HUDEP-2 (cell line): ENCODE results near the gene IGFBP6.
"Not testable (repeated sequence)": the region's sequence is repeated elsewhere in the genome, so short reads cannot be mapped to it uniquely, and the experiment has no call there.

ENCODE experiments used
- DNase-seq, 76 experiments: peaks; one replicate each; lab custom pipeline; 2025; ENCODE audit not compliant: unreplicated experiment in 76 of 76; lab: John Stamatoyannopoulos, UW

Gene IGFBP6

DNA sequence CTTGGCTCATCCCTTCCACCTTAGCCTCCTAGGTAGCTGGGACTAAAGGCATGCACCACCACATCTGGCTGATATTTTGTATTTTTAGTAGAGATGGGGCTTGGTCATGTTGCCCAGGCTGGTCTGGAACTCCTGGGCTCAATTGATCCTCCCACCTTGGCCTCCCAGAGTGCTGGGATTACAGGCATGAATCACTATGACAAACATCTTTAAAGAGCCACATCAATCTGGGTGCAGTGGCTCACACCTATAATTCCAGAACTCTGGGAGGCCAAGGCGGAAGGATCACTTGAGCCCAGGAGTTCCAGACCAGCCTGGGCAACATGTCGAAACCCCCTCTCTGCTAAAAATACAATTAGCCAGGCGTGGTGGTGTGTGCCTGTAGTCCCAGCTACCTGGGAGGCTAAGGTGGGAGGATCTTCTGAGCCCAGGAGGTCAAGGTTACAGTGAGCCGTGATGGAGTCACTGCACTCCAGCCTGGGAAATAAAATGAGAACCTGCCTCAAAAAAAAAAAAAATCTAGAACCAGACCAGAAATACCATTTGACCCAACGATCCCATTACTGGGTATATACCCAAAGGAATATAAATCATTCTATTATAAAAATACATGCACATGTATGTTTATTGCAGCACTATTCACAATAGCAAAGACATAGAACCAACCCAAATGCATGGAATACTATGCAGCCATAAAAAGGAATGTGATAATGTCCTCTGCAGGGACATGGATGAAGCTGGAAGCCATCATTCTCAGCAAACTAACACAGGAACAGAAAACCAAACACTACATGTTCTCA, 2.5 kb upstream of the IGFBP6 start:
- DNase-seq = not testable (repeated sequence)

DNA sequence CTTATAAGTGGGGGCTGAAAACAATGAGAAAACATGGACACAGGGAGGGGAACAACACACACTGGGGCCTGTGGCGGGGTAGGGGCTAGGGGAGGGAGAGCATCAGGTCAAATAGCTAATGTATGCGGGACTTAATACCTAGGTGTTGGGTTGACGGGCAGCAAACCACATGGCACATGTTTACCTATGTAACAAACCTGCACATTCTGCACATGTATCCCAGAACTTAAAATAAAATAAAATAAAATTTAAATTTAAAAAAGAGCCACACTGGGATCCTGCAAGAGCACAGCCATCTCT, 1.9 kb upstream of the IGFBP6 start:
- DNase-seq = not testable (repeated sequence)

- no peak for DNase-seq
Measured at GRCh38 chr12:53096089-53096741, 1.3 kb upstream of the IGFBP6 start.

DNA sequence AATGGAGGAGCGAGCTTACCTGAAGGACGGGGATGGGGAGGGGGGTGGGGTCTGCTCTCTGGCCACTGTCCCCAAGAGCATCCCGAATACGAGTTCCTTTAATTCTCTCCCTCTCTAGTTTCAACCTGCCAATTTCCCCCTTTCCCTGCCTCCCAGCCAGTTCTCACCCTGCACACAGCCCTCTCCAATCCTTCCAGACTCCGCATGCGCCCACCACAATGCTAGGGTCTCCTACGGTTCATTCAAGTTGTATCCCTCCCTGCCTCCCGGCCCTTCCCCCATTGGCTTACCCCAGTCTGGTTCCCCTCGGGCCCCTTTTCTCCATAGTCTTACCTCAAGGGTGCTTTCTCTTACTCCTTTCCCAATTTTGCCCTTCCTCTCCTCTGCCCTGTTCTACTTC, 708 bp upstream of the IGFBP6 start:
- no peak for DNase-seq

DNA sequence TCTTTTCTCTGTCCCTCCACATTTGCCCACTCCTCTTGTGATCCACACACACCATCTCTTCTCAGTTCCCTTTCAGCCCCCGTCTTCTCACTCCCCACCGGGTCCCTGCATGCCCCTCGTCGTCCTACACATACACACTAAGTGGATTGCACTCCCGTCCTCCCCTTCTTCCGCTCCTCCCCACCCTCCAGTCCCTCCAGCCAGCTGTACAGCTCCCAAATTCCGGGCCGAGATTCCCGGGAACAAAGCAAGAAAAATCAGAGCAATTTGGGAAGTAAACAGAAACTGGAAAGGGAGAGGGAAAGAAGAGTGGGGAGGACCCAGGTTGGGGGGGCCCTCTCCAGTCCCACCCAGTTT, 282 bp upstream of the IGFBP6 start:
- DNase-seq = no peak

- DNase-seq = no peak
Measured at GRCh38 chr12:53098354-53098981, 1.0 kb downstream of the IGFBP6 start.

DNA sequence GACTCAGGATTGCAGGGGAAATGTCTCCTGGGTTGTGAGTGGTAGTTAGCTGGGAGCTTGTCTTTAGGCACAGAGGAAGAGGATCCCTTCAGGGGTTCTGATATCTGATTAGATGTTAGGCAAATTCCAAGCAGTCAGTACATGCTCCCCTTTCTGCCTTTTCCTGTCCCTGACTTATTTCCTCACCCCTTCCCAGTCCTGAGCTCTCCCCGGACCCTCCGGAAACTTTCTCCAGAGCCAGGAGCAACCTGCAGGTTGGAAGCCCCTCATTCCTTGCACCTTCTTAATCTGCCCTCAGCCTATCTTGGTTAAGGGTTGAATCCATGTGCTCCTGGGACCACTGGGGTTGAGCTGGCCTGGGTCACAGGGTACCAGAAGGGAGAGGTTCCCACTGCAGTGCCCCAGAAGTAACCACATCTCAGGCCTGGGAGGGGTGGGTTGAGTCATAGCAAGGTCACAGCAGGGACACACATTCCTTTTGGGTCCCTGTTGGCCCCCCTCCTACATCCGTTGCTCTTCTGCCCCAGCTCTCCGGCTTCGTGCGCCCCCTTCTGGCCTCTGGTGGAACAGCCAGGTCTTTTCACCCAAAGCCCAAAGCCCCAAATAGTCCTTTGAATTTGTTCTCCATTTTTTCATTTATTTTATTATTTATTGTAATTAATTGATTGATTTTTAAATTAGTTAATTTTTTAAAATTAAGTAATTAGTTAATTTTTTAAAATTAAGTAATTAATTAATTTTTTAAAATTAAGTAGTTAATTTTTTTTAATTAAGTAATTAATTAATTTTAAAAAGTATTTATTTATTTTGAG, 1.8 kb downstream of the IGFBP6 start:
- DNase-seq = peak in 66 of 76 experiments; percentile 12 to 80 (median 53)

- DNase-seq = no peak
Measured at GRCh38 chr12:53100466-53101151, 3.1 kb downstream of the IGFBP6 start.

- no peak for DNase-seq
Measured at GRCh38 chr12:53101266-53101665, 3.8 kb downstream of the IGFBP6 start.

DNA sequence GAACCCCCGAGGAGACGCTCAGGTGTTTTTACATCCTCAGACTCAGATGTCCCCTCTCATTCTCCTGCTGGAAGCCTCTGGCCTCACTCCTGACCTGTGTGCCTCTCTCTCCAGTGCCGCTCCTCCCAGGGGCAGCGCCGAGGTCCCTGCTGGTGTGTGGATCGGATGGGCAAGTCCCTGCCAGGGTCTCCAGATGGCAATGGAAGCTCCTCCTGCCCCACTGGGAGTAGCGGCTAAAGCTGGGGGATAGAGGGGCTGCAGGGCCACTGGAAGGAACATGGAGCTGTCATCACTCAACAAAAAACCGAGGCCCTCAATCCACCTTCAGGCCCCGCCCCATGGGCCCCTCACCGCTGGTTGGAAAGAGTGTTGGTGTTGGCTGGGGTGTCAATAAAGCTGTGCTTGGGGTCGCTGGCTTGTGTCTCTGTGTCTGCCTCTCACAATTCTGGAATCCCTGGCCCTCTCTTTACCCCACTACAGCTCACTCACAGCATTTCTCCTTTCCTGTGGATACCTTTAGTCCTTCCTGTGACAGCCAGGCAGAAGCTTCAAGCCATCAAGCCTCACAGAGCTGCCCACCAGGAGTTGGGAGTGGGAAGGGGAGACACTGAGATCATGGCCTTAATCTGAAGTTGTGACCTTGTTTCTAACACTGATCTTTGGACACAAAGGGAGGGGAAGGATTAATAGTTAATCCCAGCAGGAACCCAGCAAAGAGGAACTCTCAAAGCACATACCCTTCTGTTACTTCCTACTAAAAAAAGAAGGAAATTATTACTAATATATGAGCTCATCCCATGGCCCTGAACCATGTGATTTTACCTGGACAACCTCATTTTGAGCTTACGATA, 4.7 kb downstream of the IGFBP6 start:
- no peak for DNase-seq

- no peak for DNase-seq
Measured at GRCh38 chr12:53102883-53103807, 5.7 kb downstream of the IGFBP6 start, which contains the start of gene SOAT2. SOAT2 (plus strand) TSS chr12:53103486; CDS start chr12:53103578, 92 bp downstream.

DNA sequence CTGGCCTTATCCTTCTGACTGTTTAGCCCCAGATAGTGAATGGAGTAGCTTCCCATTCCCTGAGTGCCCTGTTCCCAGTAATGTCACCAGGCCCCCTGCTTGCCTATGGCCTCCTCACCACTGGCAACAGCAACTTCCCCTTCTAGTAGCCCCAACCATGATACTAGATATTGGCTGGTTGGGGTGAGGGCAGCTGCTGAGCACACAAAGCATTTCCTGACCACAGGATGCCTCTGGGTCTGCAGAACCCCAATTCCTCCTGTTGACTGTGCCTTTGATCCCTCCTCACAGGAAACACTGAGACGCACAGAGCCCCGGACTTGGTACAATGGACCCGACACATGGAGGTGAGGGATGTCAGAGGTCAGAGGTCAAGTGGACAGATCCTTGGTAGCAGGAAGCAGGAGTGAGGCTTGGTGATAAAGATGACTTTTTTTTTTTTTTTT, 6.4 kb downstream of the IGFBP6 start:
- no peak for DNase-seq

DNA sequence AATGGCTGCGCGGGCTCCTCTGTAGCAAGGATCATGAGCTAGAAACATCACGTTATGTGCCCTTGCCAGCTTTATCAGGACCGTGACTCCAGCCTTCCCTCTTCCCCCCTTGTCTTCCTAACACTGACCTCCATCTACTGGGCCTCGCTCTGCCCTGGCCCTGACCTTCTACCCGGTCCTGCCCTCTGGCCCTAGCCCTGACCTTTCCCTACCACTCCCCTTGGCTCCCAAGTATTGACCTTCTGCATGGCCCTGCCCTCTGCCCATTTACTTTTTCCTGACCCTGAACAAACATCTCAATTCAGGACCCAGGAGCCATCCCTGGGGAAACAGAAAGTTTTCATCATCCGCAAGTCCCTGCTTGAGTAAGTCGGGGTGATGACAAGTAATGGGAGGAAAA, 7.8 kb downstream of the IGFBP6 start:
- DNase-seq = no peak

- DNase-seq = no peak
Measured at GRCh38 chr12:53105712-53106439, 8.4 kb downstream of the IGFBP6 start.

DNA sequence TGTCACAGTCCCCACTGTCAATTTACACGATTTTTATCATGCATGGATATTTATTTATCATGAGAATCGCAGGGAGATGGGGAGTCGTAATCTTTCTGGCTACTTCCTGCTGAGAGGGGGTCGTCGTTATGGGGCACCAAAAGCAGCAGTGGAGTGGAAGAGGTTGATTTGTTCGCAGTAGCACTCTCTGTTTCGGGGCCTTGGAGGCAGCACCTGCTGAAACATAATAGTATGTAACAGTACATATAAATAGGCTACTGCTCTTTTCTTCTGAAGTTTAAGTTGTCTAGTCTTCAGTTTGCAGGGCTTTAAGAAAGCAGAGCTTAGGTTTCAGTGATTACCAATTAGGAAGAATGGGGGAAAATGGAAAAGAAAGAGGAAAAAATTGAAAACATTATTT, 9.7 kb downstream of the IGFBP6 start:
- DNase-seq = no peak

DNA sequence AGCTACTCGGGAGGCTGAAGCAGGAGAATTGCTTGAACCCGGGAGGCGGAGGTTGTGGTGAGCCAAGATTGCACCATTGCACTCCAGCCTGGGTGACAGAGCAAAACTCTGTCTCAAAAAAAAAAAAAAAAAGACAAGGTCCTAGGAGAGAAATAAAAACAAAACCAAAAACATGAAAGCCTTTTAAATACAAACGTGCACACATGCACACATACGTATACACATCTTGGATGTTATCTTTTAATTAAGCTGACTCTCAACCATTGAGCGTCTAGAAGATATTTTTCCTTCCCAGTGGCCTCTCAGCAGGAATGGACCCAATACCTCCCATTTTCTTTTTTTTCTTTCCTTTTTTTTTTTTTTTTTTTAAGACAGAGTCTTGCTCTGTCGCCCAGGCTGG, 15.0 kb downstream of the IGFBP6 start:
- DNase-seq = not testable (repeated sequence)

GRCh38 chr12:53113136-53113705, 15.8 kb downstream of the IGFBP6 start:
- no peak for DNase-seq

DNA sequence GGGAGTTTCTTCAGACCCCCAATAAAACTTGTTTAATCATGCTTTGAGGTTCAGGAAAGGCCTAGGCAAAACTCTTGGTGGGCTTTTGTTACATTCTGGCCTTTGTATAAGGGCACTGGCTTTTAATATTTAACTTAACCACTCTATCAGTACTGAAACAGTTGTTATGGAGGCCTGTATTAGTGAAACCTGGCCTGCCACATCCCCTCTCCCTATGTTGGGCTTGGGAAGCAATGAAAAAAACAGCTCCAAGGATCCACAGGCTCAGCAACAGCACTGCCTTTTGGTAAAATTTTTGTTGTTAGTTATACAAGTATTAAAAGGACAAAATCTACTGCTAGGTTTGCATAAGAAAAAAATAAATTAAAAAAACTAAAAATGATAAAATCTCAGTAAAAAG, 16.5 kb downstream of the IGFBP6 start:
- DNase-seq = no peak
